Keratinocyte (primary cell): ENCODE measurements around the gene NAALADL1.

ENCODE experiments used
- CTCF ChIP-seq, 3 experiments: IDR thresholded peaks in 1 of 3; conservative IDR thresholded peaks in 1 of 3; optimal IDR thresholded peaks in 1 of 3; 2 replicates in 2 of 3; 3 replicates in 1 of 3; pipeline versions ENCODE3 to v1.5.1; 2011; ENCODE audit warnings: low read length in 3 of 3, mild to moderate bottlenecking in 3 of 3, moderate library complexity in 2 of 3, control low read depth in 1 of 3, inconsistent platforms in 1 of 3; ENCODE audit not compliant: insufficient read depth in 2 of 3; ENCODE audit errors: extremely low read depth in 1 of 3
- EZH2 ChIP-seq: IDR thresholded peaks from one replicate; pipeline ENCODE4 v1.6.1; 2012; ENCODE audit warnings: inconsistent platforms, mild to moderate bottlenecking, low read length, moderate library complexity

- TF ChIP-seq CTCF (optimal IDR thresholded peaks at IDR 0.05 in 1 of 3, IDR thresholded peaks at IDR 0.05 in 1 of 3, conservative IDR thresholded peaks at IDR 0.05 in 1 of 3; ENCODE audit: extremely low read depth in 1 of 3, insufficient read depth in 2 of 3, low read length in 3 of 3), result no peak
- TF ChIP-seq EZH2, result no peak
Measured at GRCh38 chr11:65064847-65065240, 6.5 kb upstream of the NAALADL1 start.
